ENCODE data around the gene RIN3. TPM values are rescaled to one million over a fixed set of nuclear protein-coding genes. Genes with fewer than 3 reads are reported as not detected.
"Not testable (repeated sequence)": the region's sequence is repeated elsewhere in the genome, so short reads cannot be mapped to it uniquely, and the experiment has no call there.

The RIN3 gene
- total RNA-seq, 1 experiment from 2014 or later, result not detected

DNA sequence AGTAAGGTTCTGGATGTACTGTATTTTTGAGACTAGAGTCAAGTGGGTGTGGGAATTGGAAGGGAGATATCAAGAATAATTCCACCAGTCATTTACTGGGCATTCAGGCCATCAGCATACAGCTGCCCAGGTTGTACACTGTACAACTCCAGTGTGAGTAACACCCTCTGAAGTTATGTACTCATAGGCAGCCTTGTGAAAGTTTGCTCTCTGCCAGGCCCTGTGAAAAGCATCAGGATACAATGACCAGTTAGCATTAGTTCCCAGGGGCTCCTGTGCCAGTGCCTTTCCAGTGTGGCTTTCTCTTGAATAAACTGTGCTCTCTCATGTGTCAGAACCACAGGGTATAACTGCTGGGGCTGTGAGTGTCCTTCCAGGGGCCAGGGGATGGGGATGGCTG is 145.1 kb downstream of the RIN3 start:
- DNase-seq (ENCODE audit: low read depth), result no peak
- in situ Hi-C loops (cut with HindIII; ENCODE audit: low pct_unique_long_range_greater_than_20kb, low sequenced_read_pairs), result no loop called here

DNA sequence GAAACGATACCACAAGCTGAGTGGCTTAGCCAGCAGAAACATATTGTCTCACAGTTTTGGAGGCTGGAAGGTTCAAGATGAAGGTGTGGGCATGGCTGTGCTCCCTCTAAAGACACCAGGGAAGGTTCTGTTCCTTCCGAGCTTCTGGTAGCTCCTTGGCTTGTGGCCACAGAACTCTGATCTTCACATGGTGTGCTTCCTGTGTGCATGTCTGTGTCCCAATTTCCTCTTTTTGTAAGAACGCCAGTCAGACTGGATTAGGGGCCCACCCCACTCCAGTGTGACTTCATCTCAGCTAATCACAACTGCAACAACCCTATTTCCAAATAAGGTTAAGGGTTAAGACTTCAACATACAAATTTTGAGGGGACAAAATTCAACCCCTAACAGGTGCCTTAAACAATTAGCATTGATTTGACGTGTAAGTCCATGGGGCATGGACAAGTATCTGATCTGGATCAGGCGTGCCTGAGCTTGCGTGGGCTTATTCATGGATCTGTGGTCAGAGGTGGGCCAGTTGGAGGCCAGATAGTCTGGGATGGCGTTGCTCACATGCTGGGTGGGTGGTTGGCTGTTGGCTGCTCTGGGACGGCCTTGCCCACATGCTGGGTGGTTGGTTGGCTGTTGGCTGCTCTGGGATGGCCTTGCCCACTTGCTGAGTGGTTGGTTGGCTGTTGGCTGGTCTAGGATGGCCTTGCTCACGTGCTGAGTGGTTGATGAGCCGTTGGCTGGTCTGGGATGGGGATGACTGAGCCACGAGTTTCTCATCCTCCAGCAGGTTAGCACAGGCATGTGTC is 146.4 kb downstream of the RIN3 start:
- in situ Hi-C loops (cut with HindIII; ENCODE audit: low pct_unique_long_range_greater_than_20kb, low sequenced_read_pairs), result no loop called here
- no peak for DNase-seq (ENCODE audit: low read depth)

DNA sequence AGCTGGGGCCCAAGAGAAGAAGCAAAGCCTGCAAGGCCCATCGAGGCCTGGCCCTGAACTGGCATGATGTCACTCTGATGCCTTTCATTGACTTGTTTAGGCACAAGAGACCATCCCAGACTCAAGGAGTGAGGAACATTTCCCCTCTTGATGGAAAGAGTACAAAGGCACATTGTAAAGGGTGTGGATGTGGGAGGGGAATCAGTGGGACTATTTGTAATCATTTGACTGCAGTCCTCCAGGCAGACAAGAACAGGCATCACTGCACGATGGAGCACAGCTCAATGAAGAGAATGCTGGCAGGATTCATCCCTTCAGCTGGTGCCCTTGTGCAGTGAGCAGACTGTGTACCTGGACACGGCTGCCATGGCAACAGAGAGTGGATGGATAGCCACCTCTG is 147.0 kb downstream of the RIN3 start:
- no peak for DNase-seq (ENCODE audit: low read depth)
- in situ Hi-C loops (cut with HindIII; ENCODE audit: low pct_unique_long_range_greater_than_20kb, low sequenced_read_pairs), result no loop called here

DNA sequence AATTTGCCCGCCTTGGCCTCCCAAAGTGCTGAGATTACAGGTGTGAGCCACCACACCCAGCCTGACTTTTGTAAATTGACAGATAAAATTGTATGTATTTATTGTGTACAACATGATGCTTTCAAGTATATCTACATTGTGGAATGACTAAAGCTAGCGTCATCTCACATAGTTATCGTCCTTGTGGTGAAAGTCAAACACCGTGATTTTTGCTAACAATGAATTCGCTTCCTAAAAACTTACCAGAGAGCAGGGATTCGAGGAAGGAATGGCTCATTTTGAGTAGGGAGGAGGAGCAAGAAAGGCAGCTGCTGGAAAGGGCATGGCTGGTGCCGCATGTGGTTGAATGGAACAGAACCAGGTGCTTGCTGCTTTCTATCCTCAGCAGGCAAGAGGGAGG is 149.5 kb downstream of the RIN3 start:
- in situ Hi-C loops (cut with HindIII; ENCODE audit: low pct_unique_long_range_greater_than_20kb, low sequenced_read_pairs), result no loop called here
- no peak for DNase-seq (ENCODE audit: low read depth)

DNA sequence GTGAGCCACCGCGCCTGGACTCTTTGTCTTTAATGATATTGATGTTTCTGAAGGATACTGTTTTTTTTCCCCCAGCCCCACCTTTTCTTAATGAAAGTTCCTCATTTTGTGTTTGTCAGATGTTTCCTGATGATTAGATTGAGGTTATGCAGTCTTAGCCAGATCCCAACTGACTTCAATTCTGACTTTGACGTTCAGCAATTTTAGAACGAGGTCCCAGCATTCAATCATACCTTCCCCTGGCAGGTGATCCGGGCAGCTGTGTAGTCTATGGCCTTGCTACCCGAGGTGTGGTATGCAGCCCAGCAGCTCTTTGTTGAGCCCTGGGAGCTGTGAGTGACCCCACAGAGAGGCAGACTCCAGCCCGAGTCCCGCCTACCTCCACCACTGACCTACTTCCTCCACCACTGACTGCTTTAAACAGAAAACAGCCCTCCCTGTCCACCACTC is 152.1 kb downstream of the RIN3 start:
- DNase-seq (ENCODE audit: low read depth), result no peak
- in situ Hi-C loops (cut with HindIII; ENCODE audit: low pct_unique_long_range_greater_than_20kb, low sequenced_read_pairs), result no loop called here

DNA sequence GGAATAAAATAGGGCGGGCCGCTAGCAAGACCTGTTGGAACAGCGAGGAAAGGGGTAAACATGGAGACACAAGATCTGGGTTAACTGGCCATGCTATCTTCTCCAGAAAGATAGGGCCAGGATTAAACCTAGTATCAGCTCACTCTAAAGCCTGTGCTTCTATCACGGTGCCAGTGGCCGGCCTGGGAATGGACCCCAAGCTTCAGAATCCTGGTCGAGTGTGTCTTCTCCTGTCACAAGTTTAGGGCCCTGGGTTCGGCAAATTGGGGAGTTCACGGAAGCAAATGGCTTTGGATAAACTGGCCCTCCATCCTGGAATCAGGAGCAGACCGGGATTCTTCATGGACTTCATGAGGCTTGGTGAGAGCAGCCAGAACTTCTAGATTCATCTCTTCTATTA is 152.7 kb downstream of the RIN3 start:
- DNase-seq (ENCODE audit: low read depth), result no peak
- in situ Hi-C loops (cut with HindIII; ENCODE audit: low pct_unique_long_range_greater_than_20kb, low sequenced_read_pairs), result no loop called here

DNA sequence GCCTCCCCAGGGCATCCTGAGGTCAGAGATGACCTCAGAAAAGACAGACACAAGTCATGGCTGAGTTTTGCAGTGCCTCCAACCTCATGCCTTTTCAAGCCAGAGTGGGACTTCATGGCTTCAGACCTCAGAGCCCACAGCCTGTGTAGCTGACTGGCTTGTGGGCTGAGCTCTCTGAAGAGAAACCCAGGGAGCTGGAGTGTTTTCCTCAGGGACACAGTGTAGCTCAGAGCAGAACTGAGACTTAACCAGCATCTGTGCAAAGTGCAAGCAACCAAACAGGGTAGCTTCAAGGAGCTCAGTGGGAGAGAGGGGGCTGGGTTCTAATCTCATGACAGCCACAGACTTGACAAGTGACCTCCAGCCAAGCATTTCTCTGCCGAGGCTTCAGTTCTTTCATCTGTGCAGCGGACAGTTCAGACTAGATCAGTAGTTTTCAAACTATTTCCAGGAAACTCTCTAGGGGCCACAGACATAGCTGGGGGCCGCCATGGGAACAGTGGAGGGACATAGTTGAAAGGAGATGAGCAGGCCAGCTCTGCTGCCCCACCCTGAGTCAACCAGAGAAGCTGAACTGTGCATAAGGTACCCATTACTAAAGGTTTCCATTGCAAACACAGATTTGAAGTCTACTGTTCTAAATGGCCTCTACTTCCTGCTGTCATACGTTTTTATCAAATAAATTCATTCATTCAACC is 154.8 kb downstream of the RIN3 start:
- in situ Hi-C loops (cut with HindIII; ENCODE audit: low pct_unique_long_range_greater_than_20kb, low sequenced_read_pairs), result no loop called here
- no peak for DNase-seq (ENCODE audit: low read depth)

DNA sequence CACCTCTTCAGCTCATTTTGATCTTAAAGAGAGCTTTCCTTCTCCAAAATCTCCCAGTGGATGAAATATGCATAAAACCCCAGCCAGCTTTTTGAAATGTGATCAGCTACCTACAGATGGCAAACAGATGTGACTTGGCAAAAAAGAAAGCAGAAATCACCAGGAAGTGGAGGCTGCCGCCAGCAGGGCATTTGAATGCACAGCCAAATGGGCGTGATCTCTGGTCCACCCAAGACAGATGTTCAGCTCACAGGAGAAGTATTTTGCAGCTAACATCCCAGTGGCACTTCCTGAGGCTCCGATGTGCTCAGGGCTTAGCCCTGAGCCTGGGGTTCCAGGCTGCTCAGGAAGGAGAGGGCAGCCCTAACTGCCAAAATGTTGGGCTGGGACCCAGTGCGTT is 156.6 kb downstream of the RIN3 start:
- no peak for DNase-seq (ENCODE audit: low read depth)
- in situ Hi-C loops (cut with HindIII; ENCODE audit: low pct_unique_long_range_greater_than_20kb, low sequenced_read_pairs), result no loop called here

DNA sequence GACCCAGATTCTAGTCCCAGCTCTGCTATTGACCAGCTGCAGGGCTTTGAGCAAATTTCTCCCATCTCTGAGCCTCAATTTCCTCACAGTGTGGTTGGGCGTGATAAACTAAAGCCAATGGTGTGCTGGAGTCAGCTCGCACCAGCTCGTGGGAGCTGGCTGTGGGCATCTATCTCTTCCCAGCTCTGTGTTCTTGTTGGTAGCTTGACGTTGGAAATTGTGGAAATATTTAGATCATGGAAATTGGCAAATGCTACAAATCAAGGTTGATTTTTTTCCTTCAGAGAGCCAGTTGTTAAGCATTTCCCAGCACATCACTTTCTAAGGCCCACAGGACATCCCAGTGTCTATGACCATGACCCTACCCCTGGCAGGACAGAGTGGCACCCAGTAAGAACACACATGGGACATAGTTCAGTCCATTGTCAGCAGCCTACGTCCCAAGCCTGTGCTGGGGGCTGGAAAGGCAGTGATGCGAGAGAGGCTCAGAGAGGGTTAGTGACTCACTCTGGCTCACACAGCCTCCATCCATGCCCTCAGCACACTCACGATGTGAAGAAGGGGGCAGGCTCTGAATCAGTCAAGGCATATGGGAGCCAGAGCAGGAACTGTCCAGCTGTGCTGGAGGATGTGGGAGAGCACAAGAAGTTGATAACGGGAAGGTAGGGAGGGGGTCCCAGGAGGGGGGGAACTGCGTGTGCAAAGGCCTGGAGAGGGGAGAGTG is 157.2 kb downstream of the RIN3 start:
- in situ Hi-C loops (cut with HindIII; ENCODE audit: low pct_unique_long_range_greater_than_20kb, low sequenced_read_pairs), result no loop called here
- DNase-seq (ENCODE audit: low read depth), result no peak

DNA sequence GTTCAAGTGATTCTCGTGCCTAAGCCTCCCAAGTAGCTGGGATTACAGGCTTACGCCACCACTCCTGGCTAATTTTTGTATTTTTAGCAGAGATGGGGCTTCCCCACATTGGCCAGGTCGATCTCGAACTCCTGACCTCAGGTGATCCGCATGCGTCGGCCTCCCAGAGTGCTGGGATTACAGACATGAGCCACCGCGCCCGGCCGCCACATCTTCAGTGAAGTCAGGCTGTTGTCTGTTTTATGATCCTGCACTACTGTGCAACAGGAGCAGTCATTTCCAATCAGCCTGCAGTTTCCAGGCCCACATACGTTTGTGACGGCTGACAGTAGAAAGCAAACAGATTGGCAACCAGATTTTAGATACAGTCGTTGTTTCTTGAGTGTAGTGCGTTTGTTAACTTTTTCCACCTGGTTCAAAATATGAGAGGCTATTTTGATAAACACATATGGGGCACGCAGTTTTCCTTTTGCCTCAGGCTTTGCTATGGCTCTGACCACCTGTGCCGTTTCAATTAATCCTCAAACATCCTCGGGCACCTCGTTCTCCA is 160.1 kb downstream of the RIN3 start:
- no peak for DNase-seq (ENCODE audit: low read depth)
- in situ Hi-C loops (cut with HindIII; ENCODE audit: low pct_unique_long_range_greater_than_20kb, low sequenced_read_pairs), result no loop called here

DNA sequence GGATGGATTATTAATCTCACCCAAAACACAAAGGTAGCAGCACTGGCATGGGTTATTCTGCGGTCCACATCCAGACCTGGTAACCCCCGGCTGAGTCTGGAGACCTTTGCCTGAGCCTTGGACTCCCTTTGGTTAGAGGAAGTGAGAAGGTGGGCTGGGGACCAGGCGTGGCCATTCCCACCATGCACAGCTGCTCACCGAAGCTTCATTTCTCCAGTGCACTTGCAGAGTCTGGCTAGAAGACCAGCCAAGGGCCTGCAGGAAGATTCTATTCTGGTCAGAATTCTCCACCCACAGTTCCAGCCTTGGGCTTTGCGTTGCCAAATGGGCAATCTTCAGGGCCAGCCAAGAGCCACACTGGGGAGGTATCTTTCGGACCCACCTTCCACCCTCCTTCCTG is 161.8 kb downstream of the RIN3 start:
- in situ Hi-C loops (cut with HindIII; ENCODE audit: low pct_unique_long_range_greater_than_20kb, low sequenced_read_pairs), result no loop called here

DNA sequence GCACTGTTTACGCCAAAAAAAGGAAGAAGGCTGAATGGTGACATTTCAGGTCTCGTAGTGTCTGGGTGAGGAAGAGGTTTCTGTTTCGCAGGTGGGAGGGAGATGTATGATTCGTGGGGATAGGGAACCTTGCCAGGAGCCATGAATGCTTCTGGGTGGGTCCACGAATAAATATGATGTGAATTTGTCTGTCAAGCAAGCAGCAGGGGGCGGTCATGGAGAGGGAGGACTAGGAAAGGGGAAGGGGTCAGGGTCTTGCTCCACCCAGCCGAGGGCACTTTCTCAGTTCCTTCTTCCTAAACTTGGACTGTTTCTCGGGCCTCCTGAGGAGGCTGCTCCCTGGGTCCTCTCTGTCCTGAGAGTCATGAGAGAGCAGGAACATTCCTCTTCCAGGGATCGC is 162.4 kb downstream of the RIN3 start:
- in situ Hi-C loops (cut with HindIII; ENCODE audit: low pct_unique_long_range_greater_than_20kb, low sequenced_read_pairs), result no loop called here
- DNase-seq (ENCODE audit: low read depth), result no peak

More for the DNA sequence above, 161.8 kb downstream of the RIN3 start:
- no peak for DNase-seq (ENCODE audit: low read depth)

DNA sequence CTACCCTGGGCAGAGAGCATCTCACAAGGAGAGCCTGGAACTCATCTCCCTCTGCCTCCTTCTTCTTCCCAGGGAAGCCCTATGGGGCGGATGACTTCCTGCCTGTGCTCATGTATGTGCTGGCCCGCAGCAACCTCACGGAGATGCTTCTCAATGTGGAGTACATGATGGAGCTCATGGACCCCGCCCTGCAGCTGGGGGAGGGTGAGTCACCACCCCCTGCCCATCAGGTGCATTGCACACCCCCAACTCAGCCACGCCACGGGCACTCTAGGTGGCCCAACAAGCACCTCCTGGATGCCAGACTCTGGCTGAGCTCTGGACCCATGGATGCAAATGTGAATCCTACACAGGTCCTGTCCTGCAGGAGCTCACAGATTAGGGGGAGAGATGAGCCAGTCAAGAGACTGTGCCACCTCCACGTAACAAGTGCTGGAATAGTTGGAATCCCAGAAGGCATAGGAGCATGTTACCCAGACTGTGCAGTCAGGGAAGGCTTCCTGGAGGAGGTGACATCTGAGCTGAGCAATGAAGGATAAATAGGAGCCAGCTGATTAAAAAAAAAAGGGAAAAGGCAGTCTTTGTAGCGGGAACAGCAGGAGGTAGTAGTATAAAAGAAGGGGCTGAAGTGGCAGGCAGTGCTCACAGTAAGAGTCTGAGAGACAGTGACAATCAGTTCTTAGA is 163.0 kb downstream of the RIN3 start:
- in situ Hi-C loops (cut with HindIII; ENCODE audit: low pct_unique_long_range_greater_than_20kb, low sequenced_read_pairs), result no loop called here
- no peak for DNase-seq (ENCODE audit: low read depth)

DNA sequence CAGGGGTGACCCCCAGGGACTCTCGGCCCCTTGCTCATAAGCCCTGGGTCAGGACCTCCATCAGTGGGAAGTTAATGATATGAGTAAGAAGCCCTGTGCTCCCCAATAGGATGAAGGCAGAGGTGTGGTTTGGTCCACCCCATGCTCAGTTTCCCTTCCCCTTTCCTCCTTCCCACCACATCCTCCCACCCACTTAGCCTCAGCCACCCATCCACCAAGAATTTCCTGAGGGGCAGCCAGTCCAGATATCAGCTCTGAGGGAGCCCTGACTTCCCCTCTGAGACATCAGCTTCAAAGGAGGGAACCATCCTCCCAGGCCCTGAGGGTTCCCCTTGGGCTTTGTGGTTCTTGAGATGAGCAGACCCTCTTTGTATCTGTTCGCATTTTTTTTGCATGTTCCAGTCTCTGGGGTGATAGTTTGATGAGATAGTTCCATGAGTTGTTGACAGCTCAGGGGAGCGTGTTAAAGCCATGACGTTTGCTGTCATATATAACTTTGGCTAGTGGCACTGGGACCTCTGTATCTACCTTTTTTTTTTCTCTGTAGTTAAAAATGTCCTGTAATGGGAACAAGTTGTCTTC is 163.6 kb downstream of the RIN3 start:
- in situ Hi-C loops (cut with HindIII; ENCODE audit: low pct_unique_long_range_greater_than_20kb, low sequenced_read_pairs), result no loop called here
- no peak for DNase-seq (ENCODE audit: low read depth)

DNA sequence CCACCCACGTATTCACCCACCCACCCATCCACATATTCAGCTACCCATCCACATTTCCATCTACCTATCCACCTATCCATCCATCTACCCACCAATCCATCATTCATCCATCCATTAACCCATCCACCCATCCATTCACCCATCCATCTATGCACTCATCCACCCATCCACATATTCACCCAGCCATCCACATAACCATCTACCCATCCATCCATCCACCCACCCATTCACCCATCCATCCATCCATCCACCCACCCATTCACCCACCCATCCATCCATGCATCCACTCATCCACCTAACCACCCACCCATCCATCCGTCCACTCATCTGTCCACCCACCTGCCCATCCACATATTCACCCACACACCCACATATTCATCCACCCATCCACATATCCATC is 164.4 kb downstream of the RIN3 start:
- in situ Hi-C loops (cut with HindIII; ENCODE audit: low pct_unique_long_range_greater_than_20kb, low sequenced_read_pairs), result no loop called here
- no peak for DNase-seq (ENCODE audit: low read depth)

DNA sequence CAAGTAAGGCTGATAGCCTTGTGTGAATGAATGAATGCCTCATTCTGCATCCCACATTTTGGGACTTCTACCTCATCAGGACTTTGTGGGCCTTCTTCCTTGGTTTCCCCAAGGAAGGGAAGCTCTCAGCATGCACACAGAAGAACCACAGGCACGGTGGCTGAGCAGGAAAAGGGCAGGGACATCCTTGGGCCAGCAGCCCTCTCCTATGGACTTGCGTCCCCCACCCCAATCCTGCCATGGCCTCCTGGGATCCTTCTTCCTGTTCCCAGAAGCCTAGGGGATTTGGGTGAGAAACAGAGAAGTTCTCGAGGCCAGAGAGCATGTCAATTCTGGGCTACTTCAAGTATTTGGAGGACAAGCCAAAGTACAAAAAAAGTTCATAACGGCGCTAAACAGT is 165.2 kb downstream of the RIN3 start:
- in situ Hi-C loops (cut with HindIII; ENCODE audit: low pct_unique_long_range_greater_than_20kb, low sequenced_read_pairs), result no loop called here
- no peak for DNase-seq (ENCODE audit: low read depth)

DNA sequence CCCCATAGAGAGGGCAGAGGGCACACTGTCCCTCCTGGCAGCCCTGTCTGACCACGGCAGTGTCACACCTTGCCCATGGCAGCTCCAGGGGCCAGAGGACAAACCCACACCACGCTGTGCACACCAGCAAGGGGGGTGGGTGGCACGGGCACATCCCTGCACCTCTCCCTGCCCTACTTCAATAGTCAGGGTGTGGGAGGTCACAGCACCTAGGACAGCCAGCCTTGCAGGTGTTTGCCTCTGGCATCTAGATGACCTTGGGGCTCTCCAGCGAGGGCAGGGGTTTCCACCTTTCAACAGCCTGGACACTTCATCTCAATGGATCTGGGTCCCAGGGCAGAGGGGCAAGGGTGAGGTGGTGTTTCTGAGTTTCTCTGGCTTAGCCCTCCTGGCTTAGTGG is 165.7 kb downstream of the RIN3 start:
- in situ Hi-C loops (cut with HindIII; ENCODE audit: low pct_unique_long_range_greater_than_20kb, low sequenced_read_pairs), result no loop called here

DNA sequence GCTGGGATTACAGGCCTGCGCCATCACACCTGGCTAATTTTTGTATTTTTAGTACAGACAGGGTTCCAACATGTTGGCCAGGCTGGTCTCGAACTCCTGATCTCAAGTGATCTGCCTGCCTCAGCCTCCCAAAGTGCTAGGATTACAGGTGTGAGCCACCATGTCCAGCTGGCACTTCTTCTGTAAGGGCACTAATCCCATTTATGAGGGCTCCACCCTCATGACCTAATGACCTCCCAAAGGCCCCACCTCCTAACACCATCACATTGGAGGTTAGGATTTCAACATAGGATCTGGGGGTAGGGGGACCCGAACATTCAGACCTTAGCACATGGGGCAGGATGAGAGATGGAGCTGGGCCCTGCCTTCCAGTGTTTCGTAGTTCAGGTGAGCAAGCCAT is 166.7 kb downstream of the RIN3 start:
- in situ Hi-C loops (cut with HindIII; ENCODE audit: low pct_unique_long_range_greater_than_20kb, low sequenced_read_pairs); DNase-seq (ENCODE audit: low read depth): not testable (repeated sequence)

More for the DNA sequence above, 165.7 kb downstream of the RIN3 start:
- DNase-seq (ENCODE audit: low read depth), result no peak

Data from Caki2 (cell line).